HCT116 (cell line): ENCODE measurements around the gene ADGRB3. TPM values are rescaled to one million over a fixed set of nuclear protein-coding genes. Genes with fewer than 3 reads are reported as not detected.

ENCODE experiments used
- ATAC-seq: fragments of 200-7000 bp; cut with Tn5 transposase; 2 replicates; pipeline ENCODE4 v1.9.1; 2020; ENCODE audit warnings: mild to moderate bottlenecking, moderate library complexity
- BruUV-seq: library from RNA; stranded (reverse); fragments of 400-500 nt; replicated peaks from 2 replicates; lab custom pipeline; 2021; lab: Mats Ljungman, UMichigan
- CTCF ChIA-PET: fragments of 300-600 bp; sonication (Branson Sonifier 250); formaldehyde crosslinking; loops from one replicate; lab custom pipeline; 2021; ENCODE audit warnings: antibody characterized with exemption; lab: Charles Lee
- POLR2A ChIA-PET: fragments of 300-600, 350-600 bp; sonication (Branson Sonifier 250); formaldehyde crosslinking; loops from one replicate; lab custom pipeline; 2021; ENCODE audit warnings: antibody characterized with exemption; lab: Charles Lee
- RAD21 ChIA-PET, 2 experiments: fragments of 300-600 bp; sonication (Branson Sonifier 250); formaldehyde crosslinking; loops; one replicate each; lab custom pipeline; 2023; ENCODE audit warnings: low total read pairs in 2 of 2; ENCODE audit not compliant: uncharacterized antibody in 2 of 2, unreplicated experiment in 2 of 2, low non-redundant PET in 1 of 2; lab: Charles Lee
- DNase-seq: peaks from one replicate; pipeline ENCODE4 v3.0.0-alpha.2; 2010; ENCODE audit warnings: low read depth, low spot score
- H2AFZ ChIP-seq: fragments of 200-600 bp; shearing (Covaris generic), sonication (generic); 2 replicates; pipeline ENCODE4 v1.6.1; 2017; ENCODE audit warnings: low read depth, mixed run types, mixed read lengths, antibody characterized with exemption, low read length; ENCODE audit not compliant: poor library complexity, severe bottlenecking
- H3K27ac ChIP-seq: 2 replicates; pipeline ENCODE4 v1.5.1; 2012; ENCODE audit warnings: low read depth, low read length
- H3K27me3 ChIP-seq: fragments of 200-600 bp; sonication (generic); 2 replicates; pipeline ENCODE4 v1.6.1; 2016; ENCODE audit warnings: mixed run types, low read length, mixed read lengths; ENCODE audit not compliant: insufficient read depth
- H3K36me3 ChIP-seq, 2 experiments: fragments of 200-500 bp in 1 of 2; fragments of 200-600 bp in 1 of 2; sonication (Bioruptor generic) in 1 of 2; sonication (generic) in 1 of 2; 2 replicates each; pipeline versions ENCODE4 v1.5.1 to v1.6.1; 2014 to 2016; ENCODE audit warnings: low read length in 2 of 2, inconsistent platforms in 1 of 2, mixed read lengths in 1 of 2, mixed run types in 1 of 2; ENCODE audit not compliant: insufficient read depth in 2 of 2, control insufficient read depth in 1 of 2
- H3K4me1 ChIP-seq, 2 experiments: fragments of 200-600 bp in 1 of 2; sonication (generic) in 1 of 2; 2 replicates each; pipeline versions ENCODE4 v1.5.1 to v1.6.1; 2012 to 2017; ENCODE audit warnings: low read length in 2 of 2, inconsistent platforms in 1 of 2, mild to moderate bottlenecking in 1 of 2, mixed read lengths in 1 of 2, mixed run types in 1 of 2, moderate library complexity in 1 of 2; ENCODE audit not compliant: insufficient read depth in 2 of 2, control insufficient read depth in 1 of 2
- H3K4me2 ChIP-seq: fragments of 200-600 bp; sonication (generic); 2 replicates; pipeline ENCODE4 v1.6.1; 2017; ENCODE audit warnings: mixed run types, low read length, mixed read lengths
- H3K4me3 ChIP-seq, 2 experiments: fragments of 200-600 bp in 1 of 2; sonication (generic) in 1 of 2; replicated peaks in 1 of 2; 2 replicates each; pipeline ENCODE4 v1.5.1; 2011 to 2016; ENCODE audit warnings: low read length in 2 of 2, control low read depth in 1 of 2, low read depth in 1 of 2, mild to moderate bottlenecking in 1 of 2, mixed read lengths in 1 of 2, mixed run types in 1 of 2
- H3K79me2 ChIP-seq: fragments of 200-600 bp; sonication (generic); 2 replicates; pipeline ENCODE4 v1.6.1; 2017; ENCODE audit warnings: mild to moderate bottlenecking, mixed run types, low read length, moderate library complexity, mixed read lengths; ENCODE audit not compliant: insufficient read depth
- H3K9ac ChIP-seq: fragments of 200-600 bp; sonication (generic); 2 replicates; pipeline ENCODE4 v1.6.1; 2016; ENCODE audit warnings: low read length, mixed read lengths
- H3K9me2 ChIP-seq: fragments of 200-600 bp; sonication (generic), shearing (Covaris generic); 2 replicates; pipeline ENCODE4 v1.6.1; 2017; ENCODE audit warnings: mixed run types, mild to moderate bottlenecking, moderate library complexity; ENCODE audit not compliant: insufficient read depth
- H3K9me3 ChIP-seq, 2 experiments: fragments of 200-500 bp in 1 of 2; fragments of 200-600 bp in 1 of 2; sonication (Bioruptor generic) in 1 of 2; sonication (generic) in 1 of 2; 2 replicates each; pipeline ENCODE4 v1.6.1; 2014 to 2017; ENCODE audit warnings: low read length in 2 of 2, mixed read lengths in 2 of 2, inconsistent platforms in 1 of 2, low read depth in 1 of 2, mild to moderate bottlenecking in 1 of 2, mixed run types in 1 of 2, moderate library complexity in 1 of 2; ENCODE audit not compliant: control insufficient read depth in 1 of 2, insufficient read depth in 1 of 2
- H4K20me1 ChIP-seq: fragments of 200-600 bp; sonication (generic), shearing (Covaris generic); 2 replicates; pipeline ENCODE4 v1.6.1; 2017; ENCODE audit warnings: mixed run types, mild to moderate bottlenecking, moderate library complexity; ENCODE audit not compliant: insufficient read depth
- CBX3 ChIP-seq: IDR thresholded peaks from 2 replicates; pipeline ENCODE4 v1.6.1; 2012; ENCODE audit warnings: low read depth
- ELF1 ChIP-seq: IDR thresholded peaks from 2 replicates; pipeline ENCODE4 v1.6.1; 2012; ENCODE audit warnings: low read depth, borderline replicate concordance
- POLR2AphosphoS5 ChIP-seq: IDR thresholded peaks from 2 replicates; pipeline ENCODE4 v1.6.1; 2011; ENCODE audit warnings: mild to moderate bottlenecking, low read depth, low read length, moderate library complexity
- YY1 ChIP-seq: IDR thresholded peaks from 2 replicates; pipeline ENCODE4 v1.6.1; 2011; ENCODE audit warnings: low read length, low read depth, moderate library complexity, mild to moderate bottlenecking; ENCODE audit not compliant: insufficient replicate concordance; ENCODE audit errors: extremely low read depth
- intact Hi-C: fragments of 100-400 bp; cut with micrococcal nuclease; formaldehyde crosslinking; loops from 2 replicates; pipeline ENCODE4 v1.10.0; 2022
- total RNA-seq: library from RNA; stranded (reverse); gene quantifications from one replicate; pipeline ENCODE4 v1.2.1, GENCODE V29; 2021; ENCODE audit not compliant: unreplicated experiment
- TF ChIP-seq, protein P1 (sequence below): IDR thresholded peaks from 2 replicates; pipeline ENCODE4 v1.6.1; 2012; ENCODE audit warnings: low read depth

The ADGRB3 gene
- total RNA-seq, 1 experiment from 2014 or later = not detected

GRCh38 chr6:69368613-69369012, 733.5 kb downstream of the ADGRB3 start (continued):
- TF ChIP-seq, protein P1, sequence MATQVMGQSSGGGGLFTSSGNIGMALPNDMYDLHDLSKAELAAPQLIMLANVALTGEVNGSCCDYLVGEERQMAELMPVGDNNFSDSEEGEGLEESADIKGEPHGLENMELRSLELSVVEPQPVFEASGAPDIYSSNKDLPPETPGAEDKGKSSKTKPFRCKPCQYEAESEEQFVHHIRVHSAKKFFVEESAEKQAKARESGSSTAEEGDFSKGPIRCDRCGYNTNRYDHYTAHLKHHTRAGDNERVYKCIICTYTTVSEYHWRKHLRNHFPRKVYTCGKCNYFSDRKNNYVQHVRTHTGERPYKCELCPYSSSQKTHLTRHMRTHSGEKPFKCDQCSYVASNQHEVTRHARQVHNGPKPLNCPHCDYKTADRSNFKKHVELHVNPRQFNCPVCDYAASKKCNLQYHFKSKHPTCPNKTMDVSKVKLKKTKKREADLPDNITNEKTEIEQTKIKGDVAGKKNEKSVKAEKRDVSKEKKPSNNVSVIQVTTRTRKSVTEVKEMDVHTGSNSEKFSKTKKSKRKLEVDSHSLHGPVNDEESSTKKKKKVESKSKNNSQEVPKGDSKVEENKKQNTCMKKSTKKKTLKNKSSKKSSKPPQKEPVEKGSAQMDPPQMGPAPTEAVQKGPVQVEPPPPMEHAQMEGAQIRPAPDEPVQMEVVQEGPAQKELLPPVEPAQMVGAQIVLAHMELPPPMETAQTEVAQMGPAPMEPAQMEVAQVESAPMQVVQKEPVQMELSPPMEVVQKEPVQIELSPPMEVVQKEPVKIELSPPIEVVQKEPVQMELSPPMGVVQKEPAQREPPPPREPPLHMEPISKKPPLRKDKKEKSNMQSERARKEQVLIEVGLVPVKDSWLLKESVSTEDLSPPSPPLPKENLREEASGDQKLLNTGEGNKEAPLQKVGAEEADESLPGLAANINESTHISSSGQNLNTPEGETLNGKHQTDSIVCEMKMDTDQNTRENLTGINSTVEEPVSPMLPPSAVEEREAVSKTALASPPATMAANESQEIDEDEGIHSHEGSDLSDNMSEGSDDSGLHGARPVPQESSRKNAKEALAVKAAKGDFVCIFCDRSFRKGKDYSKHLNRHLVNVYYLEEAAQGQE = no peak
- TF ChIP-seq POLR2AphosphoS5 = no peak

DNA sequence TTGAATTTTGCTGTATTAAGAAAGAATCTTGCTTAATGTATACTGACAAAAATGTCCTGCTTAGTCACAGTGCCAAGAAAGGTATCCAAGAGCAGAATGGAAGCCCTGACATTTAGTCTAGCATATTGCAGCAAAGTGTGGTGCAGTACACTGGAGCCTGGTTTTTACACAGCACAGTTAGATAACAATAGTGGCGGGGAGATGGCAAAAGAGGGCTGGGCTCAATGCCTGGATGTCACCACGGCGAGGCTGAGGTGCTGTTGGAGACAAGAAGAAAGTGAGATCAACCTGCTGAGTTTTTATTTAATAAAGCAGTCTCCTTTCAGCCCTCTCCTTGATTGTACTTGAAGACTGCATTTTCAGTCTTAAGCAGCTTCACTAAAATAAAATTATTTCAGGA, 735.7 kb downstream of the ADGRB3 start:
- no peaks in the 10 kb centered on the region for H3K36me3 ChIP-seq
- ATAC-seq (no peak), DNase-seq (no peak)
- no peaks in the 10 kb centered on the region for H3K4me1 ChIP-seq
- H3K4me2 ChIP-seq = no peak overlapping the region
- no peaks in the 10 kb centered on the region for H3K9me2 ChIP-seq
- H3K9me3 ChIP-seq = peaks cover 9 to 20% of the 10 kb centered on the region in 2 experiments; a peak in 2 of 4 replicates
- RAD21 ChIA-PET = no interaction called here
- H3K9ac ChIP-seq = no peak overlapping the region
- H3K4me3 ChIP-seq = no peak overlapping the region
- intact Hi-C loops = no loop called here
- no peaks in the 10 kb centered on the region for H3K79me2 ChIP-seq
- TF ChIP-seq ELF1 (no peak), POLR2AphosphoS5 (no peak), YY1 (no peak), CBX3 (no peak)
- no peak overlapping the region for H3K27ac ChIP-seq
- POLR2A ChIA-PET = no interaction called here
- CTCF ChIA-PET = no interaction called here
- no peak overlapping the region for H2AFZ ChIP-seq
- no peaks in the 10 kb centered on the region for H4K20me1 ChIP-seq
- H3K27me3 ChIP-seq = no peaks in the 10 kb centered on the region
- no TSS peak for BruUV-seq
